SU-DHL-6 (cell line): ENCODE measurements around the gene VWA8.
"Not testable (repeated sequence)": the region's sequence is repeated elsewhere in the genome, so short reads cannot be mapped to it uniquely, and the experiment has no call there.

Experiments used
- H2AFZ ChIP-seq: fragments of 200-600 bp; sonication (generic); 2 replicates; pipeline ENCODE4 v1.6.1; 2014; ENCODE audit warnings: low read depth, mild to moderate bottlenecking, moderate library complexity, mixed read lengths, antibody characterized with exemption, low read length; ENCODE audit not compliant: severe bottlenecking
- H3F3A ChIP-seq: fragments of 200-600 bp; shearing (Covaris generic); 2 replicates; pipeline ENCODE4 v1.6.0; 2016; ENCODE audit warnings: antibody characterized with exemption, mild to moderate bottlenecking; ENCODE audit not compliant: insufficient read depth
- H3K27ac ChIP-seq: fragments of 200-600 bp; sonication (generic); 2 replicates; pipeline ENCODE4 v1.5.1; 2016; ENCODE audit warnings: low read depth, mild to moderate bottlenecking, low read length, moderate library complexity, mixed read lengths
- H3K27me3 ChIP-seq: fragments of 200-600 bp; sonication (generic), shearing (Covaris generic); 2 replicates; pipeline ENCODE4 v1.6.0; 2014; ENCODE audit warnings: mild to moderate bottlenecking, low read length
- H3K36me3 ChIP-seq: fragments of 200-600 bp; sonication (generic); 2 replicates; pipeline ENCODE4 v1.6.1; 2014; ENCODE audit warnings: mild to moderate bottlenecking, low read length, mixed read lengths
- H3K4me2 ChIP-seq: fragments of 300-600, 200-600 bp; shearing (Covaris generic), sonication (generic); 2 replicates; pipeline ENCODE4 v1.6.0; 2014; ENCODE audit warnings: low read length, low read depth, mild to moderate bottlenecking; ENCODE audit not compliant: poor library complexity, severe bottlenecking
- H3K4me3 ChIP-seq: fragments of 200-600 bp; sonication (generic); 2 replicates; pipeline ENCODE4 v1.5.1; 2014; ENCODE audit warnings: antibody characterized with exemption, low read length, mild to moderate bottlenecking, mixed read lengths; ENCODE audit not compliant: insufficient read depth, poor library complexity, severe bottlenecking
- H3K79me2 ChIP-seq: fragments of 200-600 bp; sonication (generic); 2 replicates; pipeline ENCODE4 v1.6.1; 2014; ENCODE audit warnings: mild to moderate bottlenecking, low read length, moderate library complexity; ENCODE audit not compliant: insufficient read depth
- H3K9ac ChIP-seq: fragments of 200-600 bp; sonication (generic); 2 replicates; pipeline ENCODE4 v1.7.0; 2014; ENCODE audit warnings: mild to moderate bottlenecking, low read length
- H3K9me2 ChIP-seq: fragments of 200-600 bp; sonication (generic); replicated peaks from 2 replicates; pipeline ENCODE4 v1.6.1; 2014; ENCODE audit warnings: low read length; ENCODE audit not compliant: insufficient read depth
- H3K9me3 ChIP-seq: fragments of 200-600 bp; sonication (generic); 2 replicates; pipeline ENCODE4 v1.6.1; 2014; ENCODE audit warnings: low read length, mixed read lengths; ENCODE audit not compliant: insufficient read depth
- H4K20me1 ChIP-seq: fragments of 200-600 bp; sonication (generic); 2 replicates; pipeline ENCODE4 v1.6.1; 2014; ENCODE audit warnings: low read depth, mild to moderate bottlenecking, antibody characterized with exemption, low read length, moderate library complexity, mixed read lengths
- EZH2phosphoT487 ChIP-seq: fragments of 200-600 bp; sonication (generic), shearing (Covaris generic); conservative IDR thresholded peaks from 2 replicates; pipeline ENCODE4 v1.6.1; 2018; ENCODE audit warnings: mild to moderate bottlenecking, antibody characterized with exemption, low read length, moderate library complexity, mixed read lengths
- TF ChIP-seq, protein P1 (sequence below): fragments of 200-600 bp; sonication (generic); IDR thresholded peaks from one replicate; pipeline ENCODE4 v1.5.1; 2017; ENCODE audit warnings: antibody characterized with exemption, mild to moderate bottlenecking, low read length, moderate library complexity; ENCODE audit not compliant: insufficient read depth, poor library complexity, severe bottlenecking

Gene VWA8

GRCh38 chr13:41621716-41622431 is 339.0 kb downstream of the VWA8 start:
- no peak overlapping the region for H3K9ac ChIP-seq
- no peaks in the 10 kb centered on the region for H3K36me3 ChIP-seq
- no peak overlapping the region for H3K27ac ChIP-seq
- no peaks in the 10 kb centered on the region for H4K20me1 ChIP-seq
- no peak overlapping the region for H2AFZ ChIP-seq
- no peaks in the 10 kb centered on the region for H3K9me3 ChIP-seq
- H3K79me2 ChIP-seq, result no peaks in the 10 kb centered on the region
- no peaks in the 10 kb centered on the region for H3F3A ChIP-seq
- no peaks in the 10 kb centered on the region for H3K9me2 ChIP-seq
- no peak overlapping the region for H3K4me2 ChIP-seq
- no peak for TF ChIP-seq EZH2phosphoT487
- TF ChIP-seq, protein P1, sequence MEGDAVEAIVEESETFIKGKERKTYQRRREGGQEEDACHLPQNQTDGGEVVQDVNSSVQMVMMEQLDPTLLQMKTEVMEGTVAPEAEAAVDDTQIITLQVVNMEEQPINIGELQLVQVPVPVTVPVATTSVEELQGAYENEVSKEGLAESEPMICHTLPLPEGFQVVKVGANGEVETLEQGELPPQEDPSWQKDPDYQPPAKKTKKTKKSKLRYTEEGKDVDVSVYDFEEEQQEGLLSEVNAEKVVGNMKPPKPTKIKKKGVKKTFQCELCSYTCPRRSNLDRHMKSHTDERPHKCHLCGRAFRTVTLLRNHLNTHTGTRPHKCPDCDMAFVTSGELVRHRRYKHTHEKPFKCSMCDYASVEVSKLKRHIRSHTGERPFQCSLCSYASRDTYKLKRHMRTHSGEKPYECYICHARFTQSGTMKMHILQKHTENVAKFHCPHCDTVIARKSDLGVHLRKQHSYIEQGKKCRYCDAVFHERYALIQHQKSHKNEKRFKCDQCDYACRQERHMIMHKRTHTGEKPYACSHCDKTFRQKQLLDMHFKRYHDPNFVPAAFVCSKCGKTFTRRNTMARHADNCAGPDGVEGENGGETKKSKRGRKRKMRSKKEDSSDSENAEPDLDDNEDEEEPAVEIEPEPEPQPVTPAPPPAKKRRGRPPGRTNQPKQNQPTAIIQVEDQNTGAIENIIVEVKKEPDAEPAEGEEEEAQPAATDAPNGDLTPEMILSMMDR, result no peak
- no peak overlapping the region for H3K4me3 ChIP-seq
- H3K27me3 ChIP-seq, result no peaks in the 10 kb centered on the region

- not testable (repeated sequence) for H3K36me3 ChIP-seq, H3F3A ChIP-seq, H3K9me2 ChIP-seq, H3K79me2 ChIP-seq, H3K4me3 ChIP-seq, H3K4me2 ChIP-seq, H3K27ac ChIP-seq, H3K27me3 ChIP-seq, H3K9me3 ChIP-seq, H2AFZ ChIP-seq, H4K20me1 ChIP-seq, H3K9ac ChIP-seq
Measured at GRCh38 chr13:41617633-41618032, 343.3 kb downstream of the VWA8 start.

DNA sequence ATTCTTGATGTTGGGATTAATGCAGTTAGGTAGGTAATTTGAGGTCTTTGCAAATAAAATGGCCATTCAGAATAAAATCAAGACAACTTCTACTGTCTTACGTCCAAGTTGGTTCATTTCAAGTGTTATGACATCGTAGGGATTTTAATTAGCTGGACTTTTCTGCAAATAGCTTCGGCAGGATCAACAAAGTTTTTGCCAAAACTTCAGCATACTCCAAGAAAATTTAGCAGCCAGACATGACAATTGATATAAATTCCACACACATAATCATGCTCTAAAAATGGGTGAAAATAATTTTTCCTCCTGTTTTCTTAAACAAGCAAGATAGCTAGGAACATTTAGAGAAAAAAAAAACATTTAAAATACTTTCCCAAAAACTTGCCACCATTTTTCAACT is 344.8 kb downstream of the VWA8 start:
- Histone ChIP-seq H3K36me3 (no peaks in the 10 kb centered on the region), H3K4me3 (no peak overlapping the region), H3K9me3 (no peaks in the 10 kb centered on the region), H3K79me2 (no peaks in the 10 kb centered on the region), H3K9me2 (no peaks in the 10 kb centered on the region), H2AFZ (no peak overlapping the region), H3K27ac (no peak overlapping the region), H4K20me1 (no peaks in the 10 kb centered on the region), H3K27me3 (no peaks in the 10 kb centered on the region), H3F3A (no peaks in the 10 kb centered on the region), H3K9ac (no peak overlapping the region), H3K4me2 (no peak overlapping the region)
- TF ChIP-seq EZH2phosphoT487, result no peak
- TF ChIP-seq, protein P1, result no peak

- TF ChIP-seq, protein P1, result no peak
- TF ChIP-seq EZH2phosphoT487, result no peak
- Histone ChIP-seq H3K9ac (no peak overlapping the region), H3K4me3 (no peak overlapping the region), H3K36me3 (no peaks in the 10 kb centered on the region), H3K9me2 (no peaks in the 10 kb centered on the region), H2AFZ (no peak overlapping the region), H3K79me2 (no peaks in the 10 kb centered on the region), H3K27me3 (no peaks in the 10 kb centered on the region), H3K27ac (no peak overlapping the region), H3K9me3 (no peaks in the 10 kb centered on the region), H3K4me2 (no peak overlapping the region), H3F3A (no peaks in the 10 kb centered on the region), H4K20me1 (no peaks in the 10 kb centered on the region)
Measured at GRCh38 chr13:41615528-41615855, 345.4 kb downstream of the VWA8 start.
